HCT116 (cell line): ENCODE measurements around the gene CRELD2.

Experiments used
- CEBPB ChIP-seq: IDR thresholded peaks from 2 replicates; pipeline ENCODE4 v1.6.1; 2012; ENCODE audit warnings: low read depth
- CTCF ChIP-seq, 3 experiments: fragments of 200-600 bp in 1 of 3; sonication (generic) in 1 of 3; IDR thresholded peaks in 2 of 3; conservative IDR thresholded peaks in 1 of 3; 2 replicates each; pipeline ENCODE4 v1.5.1; 2012 to 2017; ENCODE audit warnings: low read depth in 2 of 3, low read length in 2 of 3, antibody characterized with exemption in 1 of 3, borderline replicate concordance in 1 of 3, control low read depth in 1 of 3, mild to moderate bottlenecking in 1 of 3, mixed read lengths in 1 of 3, mixed run types in 1 of 3, moderate library complexity in 1 of 3; ENCODE audit not compliant: insufficient read depth in 1 of 3
- EZH2 ChIP-seq: fragments of 200-600 bp; sonication (generic); IDR thresholded peaks from 2 replicates; pipeline ENCODE4 v1.6.1; 2017; ENCODE audit warnings: antibody characterized with exemption, mixed run types
- EZH2phosphoT487 ChIP-seq: fragments of 200-600 bp; IDR thresholded peaks from 2 replicates; pipeline ENCODE4 v1.6.1; 2018; ENCODE audit warnings: antibody characterized with exemption, borderline replicate concordance
- FOSL1 ChIP-seq: IDR thresholded peaks from 2 replicates; pipeline ENCODE4 v1.6.1; 2012; ENCODE audit warnings: low read depth
- POLR2A ChIP-seq: IDR thresholded peaks from 2 replicates; pipeline ENCODE4 v1.7.0; 2011; ENCODE audit warnings: borderline replicate concordance; ENCODE audit not compliant: insufficient read depth, insufficient read length; ENCODE audit errors: extremely low read depth
- POLR2AphosphoS5 ChIP-seq: IDR thresholded peaks from 2 replicates; pipeline ENCODE4 v1.6.1; 2011; ENCODE audit warnings: mild to moderate bottlenecking, low read depth, low read length, moderate library complexity
- RAD21 ChIP-seq: IDR thresholded peaks from 2 replicates; pipeline ENCODE4 v1.6.1; 2012; ENCODE audit warnings: low read depth, mild to moderate bottlenecking
- SIN3A ChIP-seq: IDR thresholded peaks from 2 replicates; pipeline ENCODE4 v1.6.1; 2012; ENCODE audit warnings: low read depth
- SRF ChIP-seq: IDR thresholded peaks from 2 replicates; pipeline ENCODE4 v1.6.1; 2012; ENCODE audit warnings: low read depth
- YY1 ChIP-seq: IDR thresholded peaks from 2 replicates; pipeline ENCODE4 v1.6.1; 2011; ENCODE audit warnings: low read length, low read depth, moderate library complexity, mild to moderate bottlenecking; ENCODE audit not compliant: insufficient replicate concordance; ENCODE audit errors: extremely low read depth
- ZBTB33 ChIP-seq: IDR thresholded peaks from 2 replicates; pipeline ENCODE4 v1.6.1; 2011; ENCODE audit warnings: mild to moderate bottlenecking, low read length, moderate library complexity; ENCODE audit not compliant: insufficient replicate concordance; ENCODE audit errors: extremely low read depth
- ZFX ChIP-seq: fragments of 450-650 bp; IDR thresholded peaks from 2 replicates; pipeline ENCODE4 v1.6.1; 2017

- TF ChIP-seq CTCF (IDR thresholded peaks at IDR 0.05 in 2 of 3, conservative IDR thresholded peaks at IDR 0.05 in 1 of 3; ENCODE audit: borderline replicate concordance in 1 of 3, insufficient read depth in 1 of 3, low read depth in 2 of 3, low read length in 2 of 3) = no peak
- TF ChIP-seq POLR2A = no peak
- TF ChIP-seq FOSL1 = no peak
- no peak for TF ChIP-seq POLR2AphosphoS5
- TF ChIP-seq SRF = no peak
- TF ChIP-seq CEBPB = no peak
- no peak for TF ChIP-seq EZH2phosphoT487
- TF ChIP-seq EZH2 = no peak
- TF ChIP-seq SIN3A = no peak
- no peak for TF ChIP-seq YY1
- TF ChIP-seq RAD21 = no peak
- no peak for TF ChIP-seq ZFX
- TF ChIP-seq ZBTB33 = no peak
Measured at GRCh38 chr22:49897015-49897684, 21.3 kb upstream of the CRELD2 start.
